HepG2 (cell line): ENCODE results near the gene TM9SF4. TPM values are rescaled to one million over a fixed set of nuclear protein-coding genes. Genes with fewer than 3 reads are reported as not detected.

Source experiments
- BHLHE40 ChIP-seq: IDR thresholded peaks from 2 replicates; pipeline ENCODE4 v1.6.1; 2011; ENCODE audit warnings: low read length, improper control_type of control experiment
- BORCS8-MEF2B ChIP-seq: sonication (generic); formaldehyde crosslinking; IDR thresholded peaks from 2 replicates; pipeline ENCODE4 v1.8.0; 2022; ENCODE audit warnings: mild to moderate bottlenecking, missing genetic modification reagents
- CHD4 ChIP-seq: fragments of 200-600 bp; sonication (generic); IDR thresholded peaks from 2 replicates; pipeline ENCODE4 v1.7.0; 2017; ENCODE audit warnings: mild to moderate bottlenecking, low read length, borderline replicate concordance
- CTCF ChIP-seq: sonication (generic); formaldehyde crosslinking; IDR thresholded peaks from 2 replicates; pipeline ENCODE4 v1.5.0; 2020; ENCODE audit warnings: mild to moderate bottlenecking, missing genetic modification reagents, moderate library complexity
- DDIT3 ChIP-seq: sonication (generic); formaldehyde crosslinking; IDR thresholded peaks from 2 replicates; pipeline ENCODE4 v1.4.0; 2020; ENCODE audit warnings: mild to moderate bottlenecking, missing genetic modification reagents
- FLYWCH1 ChIP-seq: sonication (generic); formaldehyde crosslinking; IDR thresholded peaks from 2 replicates; pipeline ENCODE4 v1.8.1; 2023; ENCODE audit warnings: mild to moderate bottlenecking, missing genetic modification reagents
- HIC2 ChIP-seq: sonication (generic); formaldehyde crosslinking; IDR thresholded peaks from 2 replicates; pipeline ENCODE4 v1.9.0; 2022; ENCODE audit warnings: low read depth, missing genetic modification reagents
- HNRNPH1 ChIP-seq: fragments of 200-400 bp; formaldehyde crosslinking; optimal IDR thresholded peaks from 2 replicates; pipeline ENCODE3; 2017; ENCODE audit warnings: mild to moderate bottlenecking, low read depth, low read length
- HOXA5 ChIP-seq: sonication (generic); formaldehyde crosslinking; IDR thresholded peaks from 2 replicates; pipeline ENCODE4 v1.4.0; 2020; ENCODE audit warnings: missing genetic modification reagents
- KAT8 ChIP-seq: IDR thresholded peaks from 2 replicates; pipeline ENCODE4 v1.6.1; 2016; ENCODE audit warnings: missing genetic modification reagents, missing compliant biosample characterization
- KDM3A ChIP-seq: IDR thresholded peaks from 2 replicates; pipeline ENCODE4 v1.6.1; 2018; ENCODE audit warnings: low read depth, missing compliant biosample characterization
- NFE2 ChIP-seq: sonication (generic); formaldehyde crosslinking; IDR thresholded peaks from 2 replicates; pipeline ENCODE4 v1.4.0; 2020; ENCODE audit warnings: missing genetic modification reagents
- POLR2AphosphoS2 ChIP-seq: IDR thresholded peaks from 2 replicates; pipeline ENCODE4 v1.6.1; 2011; ENCODE audit warnings: low read depth, low read length, improper control_type of control experiment
- SAP130 ChIP-seq: IDR thresholded peaks from 2 replicates; pipeline ENCODE4 v1.6.1; 2016; ENCODE audit warnings: low read depth
- SKI ChIP-seq: fragments of 450-650 bp; IDR thresholded peaks from one replicate; pipeline ENCODE4 v1.6.1; 2018; ENCODE audit warnings: mild to moderate bottlenecking; ENCODE audit not compliant: partially characterized antibody
- XRCC5 ChIP-seq: fragments of 200-400 bp; formaldehyde crosslinking; optimal IDR thresholded peaks from 2 replicates; pipeline ENCODE3; 2017; ENCODE audit warnings: mild to moderate bottlenecking, low read length
- ZC3H13 ChIP-seq: sonication (generic); formaldehyde crosslinking; IDR thresholded peaks from 2 replicates; pipeline ENCODE4 v1.8.1; 2023; ENCODE audit warnings: mild to moderate bottlenecking, missing genetic modification reagents, moderate library complexity
- ZKSCAN8 ChIP-seq: IDR thresholded peaks from 2 replicates; pipeline ENCODE4 v1.6.1; 2016; ENCODE audit warnings: borderline replicate concordance, missing genetic modification reagents, missing compliant biosample characterization
- ZNF232 ChIP-seq: sonication (generic); formaldehyde crosslinking; IDR thresholded peaks from 2 replicates; pipeline ENCODE4 v1.4.0; 2020; ENCODE audit warnings: missing genetic modification reagents, borderline replicate concordance
- ZNF7 ChIP-seq: IDR thresholded peaks from 2 replicates; pipeline ENCODE4 v1.6.1; 2016; ENCODE audit warnings: missing biosample characterization, missing genetic modification reagents
- polyA plus RNA-seq, 8 experiments: library from polyadenylated mRNA; depleted of rRNA in 3 of 8; stranded (reverse) in 7 of 8; unstranded in 1 of 8; fragments of >200 nt; fragmentation: Illumina TruSeq in 4 of 8; extraction: Trizol in 4 of 8; gene quantifications; 2 replicates each; pipeline versions ENCODE4 v1.2.1 to v1.2.3, GENCODE V29; 2011 to 2016; ENCODE audit warnings: low read depth in 4 of 8, missing spikeins in 1 of 8, mixed read lengths in 1 of 8; ENCODE audit not compliant: insufficient read depth in 1 of 8
- total RNA-seq, 5 experiments: library from RNA; depleted of rRNA; stranded (reverse); fragments of >200 nt; fragmentation: Illumina TruSeq; extraction: Trizol; gene quantifications; 2 replicates each; pipeline ENCODE4 v1.2.3, GENCODE V29; 2016; ENCODE audit warnings: low read depth in 1 of 5
- TF ChIP-seq, protein P1 (sequence below): sonication (generic); formaldehyde crosslinking; IDR thresholded peaks from 2 replicates; pipeline ENCODE4 v1.8.0; 2022; ENCODE audit warnings: missing genetic modification reagents, low read depth, mild to moderate bottlenecking, borderline replicate concordance
- TF ChIP-seq, protein P2 (sequence below): sonication (generic); formaldehyde crosslinking; IDR thresholded peaks from 2 replicates; pipeline ENCODE4 v1.4.0; 2020; ENCODE audit warnings: low read depth, missing genetic modification reagents

The TM9SF4 gene
- total and polyA plus RNA-seq, 2 of the 13 experiments (the other 11 are each of a cell fraction or from before 2014, with no cell fraction given): 53.5 to 171 TPM

DNA sequence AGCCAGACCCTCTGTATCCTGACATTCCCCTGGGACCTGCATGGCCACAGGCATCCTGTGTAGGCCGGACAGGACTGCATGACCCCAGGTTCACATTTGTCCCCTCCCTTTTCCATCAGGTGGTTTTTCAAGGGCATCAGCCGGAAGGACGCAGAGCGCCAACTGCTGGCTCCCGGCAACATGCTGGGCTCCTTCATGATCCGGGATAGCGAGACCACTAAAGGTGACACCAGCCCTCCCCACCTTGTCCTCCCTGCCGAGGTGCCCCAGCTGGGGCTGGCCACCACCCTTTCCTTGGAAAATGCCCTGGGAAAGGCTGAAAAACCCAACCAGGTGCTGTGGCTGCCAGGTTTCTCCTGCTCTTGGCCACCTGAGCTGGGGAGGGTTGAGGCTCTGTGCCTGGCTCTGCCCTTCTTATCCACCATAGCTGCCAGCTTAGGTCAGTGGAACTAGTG lies 29.8 kb upstream of the TM9SF4 start (continued):
- no peak for TF ChIP-seq ZKSCAN8 (CRISPR knock-in tag)
- peak; percentile 81 for TF ChIP-seq CTCF (CRISPR knock-in tag)
- TF ChIP-seq, protein P1, sequence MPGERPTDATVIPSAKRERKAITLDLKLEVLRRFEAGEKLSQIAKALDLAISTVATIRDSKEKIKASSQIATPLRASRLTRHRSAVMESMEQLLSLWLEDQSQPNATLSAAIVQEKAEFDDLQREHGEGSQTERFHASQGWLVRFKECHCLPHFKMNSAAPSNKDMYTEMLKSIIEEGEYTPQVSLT (CRISPR knock-in tag): 0 out of 2 replicates have a peak, but pooled peaks have one; percentile 38
- TF ChIP-seq NFE2 (CRISPR knock-in tag): no peak
- no peak for TF ChIP-seq BORCS8-MEF2B (CRISPR knock-in tag)
- TF ChIP-seq SAP130 (CRISPR knock-in tag): peak; percentile 72
- 0 out of 2 replicates have a peak, but pooled peaks have one; percentile 47 for TF ChIP-seq KDM3A (CRISPR knock-in tag)
- TF ChIP-seq CHD4: no peak
- TF ChIP-seq DDIT3 (CRISPR knock-in tag): no peak
- TF ChIP-seq ZNF232 (CRISPR knock-in tag): peak; percentile 41; the same call in 1 of the 2 replicates
- no peak for TF ChIP-seq BHLHE40
- no peak for TF ChIP-seq HOXA5
- no peak for TF ChIP-seq POLR2AphosphoS2
- peak; percentile 62 for TF ChIP-seq XRCC5
- TF ChIP-seq HIC2 (CRISPR knock-in tag): no peak
- TF ChIP-seq FLYWCH1: no peak
- TF ChIP-seq ZC3H13 (CRISPR knock-in tag): no peak
- TF ChIP-seq, protein P2, sequence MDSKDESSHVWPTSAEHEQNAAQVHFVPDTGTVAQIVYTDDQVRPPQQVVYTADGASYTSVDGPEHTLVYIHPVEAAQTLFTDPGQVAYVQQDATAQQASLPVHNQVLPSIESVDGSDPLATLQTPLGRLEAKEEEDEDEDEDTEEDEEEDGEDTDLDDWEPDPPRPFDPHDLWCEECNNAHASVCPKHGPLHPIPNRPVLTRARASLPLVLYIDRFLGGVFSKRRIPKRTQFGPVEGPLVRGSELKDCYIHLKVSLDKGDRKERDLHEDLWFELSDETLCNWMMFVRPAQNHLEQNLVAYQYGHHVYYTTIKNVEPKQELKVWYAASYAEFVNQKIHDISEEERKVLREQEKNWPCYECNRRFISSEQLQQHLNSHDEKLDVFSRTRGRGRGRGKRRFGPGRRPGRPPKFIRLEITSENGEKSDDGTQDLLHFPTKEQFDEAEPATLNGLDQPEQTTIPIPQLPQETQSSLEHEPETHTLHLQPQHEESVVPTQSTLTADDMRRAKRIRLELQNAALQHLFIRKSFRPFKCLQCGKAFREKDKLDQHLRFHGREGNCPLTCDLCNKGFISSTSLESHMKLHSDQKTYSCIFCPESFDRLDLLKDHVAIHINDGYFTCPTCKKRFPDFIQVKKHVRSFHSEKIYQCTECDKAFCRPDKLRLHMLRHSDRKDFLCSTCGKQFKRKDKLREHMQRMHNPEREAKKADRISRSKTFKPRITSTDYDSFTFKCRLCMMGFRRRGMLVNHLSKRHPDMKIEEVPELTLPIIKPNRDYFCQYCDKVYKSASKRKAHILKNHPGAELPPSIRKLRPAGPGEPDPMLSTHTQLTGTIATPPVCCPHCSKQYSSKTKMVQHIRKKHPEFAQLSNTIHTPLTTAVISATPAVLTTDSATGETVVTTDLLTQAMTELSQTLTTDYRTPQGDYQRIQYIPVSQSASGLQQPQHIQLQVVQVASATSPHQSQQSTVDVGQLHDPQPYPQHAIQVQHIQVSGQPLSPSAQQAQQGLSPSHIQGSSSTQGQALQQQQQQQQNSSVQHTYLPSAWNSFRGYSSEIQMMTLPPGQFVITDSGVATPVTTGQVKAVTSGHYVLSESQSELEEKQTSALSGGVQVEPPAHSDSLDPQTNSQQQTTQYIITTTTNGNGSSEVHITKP (CRISPR knock-in tag): 0 out of 2 replicates have a peak, but pooled peaks have one; percentile 20
- TF ChIP-seq SKI: no peak
- TF ChIP-seq KAT8 (CRISPR knock-in tag): no peak
- 0 out of 2 replicates have a peak, but pooled peaks have one; percentile 31 for TF ChIP-seq ZNF7
- no peak for TF ChIP-seq HNRNPH1
